ENCODE results near the gene WDR47. TPM values are rescaled to one million over a fixed set of nuclear protein-coding genes. Genes with fewer than 3 reads are reported as not detected.

Gene WDR47
- total and polyA plus RNA-seq, 10 of the 15 experiments (the other 5 are each of a cell fraction or from before 2014, with no cell fraction given): 2.4 to 9.7 (median 5.9) TPM

- BruUV-seq (replicated peaks): TSS peak; percentile 98
- ChIA-PET RAD21 (ENCODE audit: unreplicated experiment) (interaction anchor here (0.6 to 2.7 kb wide), 6 partner anchors 8 to 263 kb away, joined by 3 to 19 read pairs (median 4); partner anchors contain the start of gene TAF13), SMC1A (ENCODE audit: uncharacterized antibody, unreplicated experiment) (interaction anchor here (3.8 to 4.4 kb wide), 2 partner anchors 10 to 14 kb away, joined by 22 to 25 read pairs; partner anchors contain the start of gene TAF13), POLR2A (interaction anchor here (0.9 to 3.3 kb wide), 5 partner anchors 10 to 126 kb away, joined by 3 to 24 read pairs (median 10); partner anchors contain the start of genes SARS1, TAF13 and WDR47), CTCF (interaction anchor here (1.0 to 6.5 kb wide), 4 partner anchors 8 to 21 kb away, joined by 5 to 35 read pairs (median 22); partner anchors contain the start of gene TAF13)
- Histone ChIP-seq H4K20me1 (ENCODE audit: control insufficient read depth, insufficient read depth) (no peaks in the 10 kb centered on the region), H3K9ac (ENCODE audit: control insufficient read depth, insufficient read depth, low read length) (peak within 1 kb of the TSS; percentile 69), H3K9me3 (replicated peaks; ENCODE audit: control insufficient read depth, insufficient read depth, low read length) (no peaks in the 10 kb centered on the region), H3K27ac (ENCODE audit: control insufficient read depth, insufficient read depth) (peak within 1 kb of the TSS; percentile 91), H3K27me3 (replicated peaks in 1 of 2; ENCODE audit: control insufficient read depth in 2 of 2, insufficient read depth in 2 of 2, low read length in 1 of 2) (no peaks in the 10 kb centered on the region), H3K36me3 (ENCODE audit: control insufficient read depth in 2 of 2, insufficient read depth in 2 of 2, low read length in 1 of 2) (peaks cover 0 to 9% of the 10 kb centered on the region in 2 experiments; a peak in 3 of 4 replicates), H3K4me2 (ENCODE audit: control insufficient read depth, insufficient read depth) (peak within 1 kb of the TSS; percentile 90), H3K79me2 (ENCODE audit: control insufficient read depth, insufficient read depth, low read length) (peaks cover 30% of the 10 kb centered on the region), H3K4me3 (peak within 1 kb of the TSS; percentile 95), H3K4me1 (ENCODE audit: control insufficient read depth, insufficient read depth, low read length) (peaks cover 9% of the 10 kb centered on the region), H2AFZ (ENCODE audit: control insufficient read depth, low read depth, low read length) (peak within 1 kb of the TSS; percentile 97)
- intact Hi-C loops (cut with micrococcal nuclease; ENCODE audit: unreplicated experiment): no loop called here
- peak; percentile 89 for ATAC-seq
- in situ Hi-C loops (cut with MboI): no loop called here
- peak; percentile 78 for DNase-seq (ENCODE audit: low read depth, low spot score)
- FAIRE-seq: peak; percentile 90
- WGBS (ENCODE audit: insufficient coverage, insufficient replicate concordance, low lambda C conversion rate, missing lambda C conversion rate): 11% methylated on average over 59 of the region's 67 CpGs
- TF ChIP-seq NRF1 (conservative IDR thresholded peaks at IDR 0.05; ENCODE audit: low read depth, low read length): peak; percentile 32; the same call in 1 of the 2 replicates
- TF ChIP-seq ZBTB33 (IDR thresholded peaks at IDR 0.05): no peak
- peak; percentile 68 to 91; a peak in 2 of 3 replicates for TF ChIP-seq EGR1 (IDR thresholded peaks at IDR 0.05; ENCODE audit: borderline replicate concordance in 1 of 2, low read depth in 2 of 2, low read length in 2 of 2)
- TF ChIP-seq BMI1 (IDR thresholded peaks at IDR 0.05; ENCODE audit: borderline replicate concordance): no peak
- TF ChIP-seq SPI1 (IDR thresholded peaks at IDR 0.05; ENCODE audit: borderline replicate concordance, insufficient read depth, low read depth, low read length): 0 out of 2 replicates have a peak, but pooled peaks have one; percentile 18
- TF ChIP-seq RAD51 (IDR thresholded peaks at IDR 0.05): peak; percentile 90
- TF ChIP-seq HDAC6 (IDR thresholded peaks at IDR 0.05; ENCODE audit: unreplicated experiment): no peak
- peak; percentile 82 for TF ChIP-seq KLF5 (IDR thresholded peaks at IDR 0.05; ENCODE audit: partially characterized antibody)
- TF ChIP-seq PAX8 (IDR thresholded peaks at IDR 0.05): no peak
- TF ChIP-seq LARP7 (IDR thresholded peaks at IDR 0.05): peak; percentile 59
- TF ChIP-seq SMARCA5 (IDR thresholded peaks at IDR 0.05): peak; percentile 70; the same call in 1 of the 2 replicates
- TF ChIP-seq IRF3 (IDR thresholded peaks at IDR 0.05): peak; percentile 33; the same call in 1 of the 2 replicates
- peak; percentile 62 for TF ChIP-seq NR2F1 (conservative IDR thresholded peaks at IDR 0.05)
- no peak for TF ChIP-seq CBFB (IDR thresholded peaks at IDR 0.05; ENCODE audit: low read depth)
- TF ChIP-seq IKZF1 (conservative IDR thresholded peaks at IDR 0.05): peak; percentile 95
- peak; percentile 82 for TF ChIP-seq SMAD5 (IDR thresholded peaks at IDR 0.05; ENCODE audit: low read depth)
- TF ChIP-seq KDM1A (IDR thresholded peaks at IDR 0.05; ENCODE audit: borderline replicate concordance): no peak
Measured at GRCh38 chr1:109090196-109091077, 48.5 kb upstream of the WDR47 start, which contains the start of gene TMEM167B. Gene TMEM167B, plus strand, starts transcription at chr1:109090764. Its CDS starts 109 bp downstream, at chr1:109090873.
